AG09319 (cell line): Measurements from ENCODE around the gene MTMR10.

ENCODE experiments used
- DNase-seq: peaks from one replicate; pipeline ENCODE4 v3.0.0-alpha.2; 2010; ENCODE audit warnings: low read depth; ENCODE audit errors: extremely low read depth
- CTCF ChIP-seq: IDR thresholded peaks from 2 replicates; pipeline ENCODE4 v1.5.1; 2011; ENCODE audit warnings: low read depth, mild to moderate bottlenecking, inconsistent platforms, low read length, moderate library complexity

The MTMR10 gene

GRCh38 chr15:30941520-30941919, 49.9 kb downstream of the MTMR10 start:
- no peak for TF ChIP-seq CTCF
- DNase-seq, result no peak

GRCh38 chr15:30940359-30940758, 51.1 kb downstream of the MTMR10 start:
- TF ChIP-seq CTCF, result no peak

GRCh38 chr15:30939161-30939560, 52.3 kb downstream of the MTMR10 start:
- TF ChIP-seq CTCF, result no peak
- DNase-seq, result no peak

More at GRCh38 chr15:30940359-30940758, 51.1 kb downstream of the MTMR10 start:
- DNase-seq, result no peak

- TF ChIP-seq CTCF, result no peak
- DNase-seq, result no peak
Observed at GRCh38 chr15:30933293-30933692, 58.1 kb downstream of the MTMR10 start.

DNA sequence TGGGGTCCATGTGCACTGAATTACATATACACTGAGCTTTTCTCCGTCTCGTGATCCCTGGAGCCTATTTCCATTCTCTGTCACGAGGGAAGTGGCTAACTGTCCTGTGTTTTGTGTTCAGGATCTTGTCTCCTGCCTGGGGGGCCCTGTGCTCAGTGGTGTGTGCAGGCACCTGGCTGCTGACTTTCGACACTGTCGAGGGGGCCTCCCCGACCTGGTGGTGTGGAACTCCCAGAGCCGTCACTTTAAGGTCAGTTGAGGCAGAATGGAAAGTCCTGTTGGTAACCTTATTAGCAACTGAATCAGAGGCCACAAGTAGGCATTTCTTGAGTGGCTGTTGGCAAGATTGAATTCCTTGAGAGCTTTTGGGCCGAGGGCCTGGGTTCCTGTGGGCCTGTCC, 61.0 kb downstream of the MTMR10 start:
- no peak for DNase-seq
- TF ChIP-seq CTCF, result no peak

DNA sequence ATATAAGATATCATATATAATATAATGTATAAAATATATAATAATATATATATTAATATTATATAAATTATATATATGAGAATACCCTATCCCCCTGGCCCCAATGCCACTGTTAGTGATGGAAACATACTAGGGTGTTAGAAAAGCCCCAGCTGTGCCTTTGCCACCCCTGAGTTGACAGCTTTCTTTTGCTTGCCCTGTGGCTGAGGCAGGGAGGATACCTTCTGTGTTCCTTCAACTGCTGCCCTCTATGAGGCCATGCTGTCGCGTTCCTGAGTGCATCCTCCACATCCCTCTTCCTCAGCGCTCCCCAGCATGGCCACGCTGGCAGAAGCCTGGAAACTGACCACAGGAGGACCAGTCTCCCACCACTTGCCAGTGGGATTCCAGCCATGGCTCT, 61.4 kb downstream of the MTMR10 start:
- no peak for DNase-seq
- TF ChIP-seq CTCF, result no peak

DNA sequence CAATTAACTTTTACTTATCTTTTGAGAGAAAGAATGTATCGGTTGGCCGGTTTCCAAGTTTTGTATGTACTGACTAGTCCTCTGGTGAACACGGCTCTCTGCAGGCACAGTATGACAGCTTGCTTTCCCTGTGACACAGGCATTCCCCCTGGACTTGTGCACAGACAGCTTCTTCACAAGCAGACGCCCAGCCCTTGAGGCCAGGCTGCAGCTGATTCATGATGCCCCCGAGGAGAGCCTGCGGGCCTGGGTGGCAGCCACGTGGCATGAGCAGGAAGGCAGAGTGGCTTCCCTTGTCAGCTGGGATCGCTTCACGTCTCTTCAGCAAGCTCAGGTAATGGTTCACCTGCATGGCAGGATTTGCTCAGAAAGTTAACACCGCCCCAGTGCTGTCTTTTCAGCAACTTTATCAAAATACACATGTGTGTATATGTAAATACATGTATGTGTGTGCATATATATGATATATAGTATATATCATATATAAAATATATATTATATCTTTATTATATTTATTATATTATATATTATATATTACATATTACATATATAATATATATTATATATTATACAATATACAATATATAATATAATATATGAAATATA, 62.3 kb downstream of the MTMR10 start:
- DNase-seq, result no peak
- no peak for TF ChIP-seq CTCF
